ENCODE results near the gene GLYR1. TPM values are rescaled to one million over a fixed set of nuclear protein-coding genes. Genes with fewer than 3 reads are reported as not detected.
A peak's percentile ranks its signal among the peaks of the same experiment; 100 is the strongest.

GLYR1 gene
- total and polyA plus RNA-seq, 3 experiments from 2014 or later, result 40.2 to 110 (median 104) TPM

- POLR2A ChIA-PET, result no interaction called here
- Histone ChIP-seq H3K27me3 (ENCODE audit: insufficient read depth, low read length, poor library complexity, severe bottlenecking) (no peaks in the 10 kb centered on the region), H3K9me3 (ENCODE audit: low read length) (no peaks in the 10 kb centered on the region), H3K4me1 (ENCODE audit: insufficient read depth, low read length) (no peaks in the 10 kb centered on the region), H3K4me3 (ENCODE audit: low read length) (no peak overlapping the region), H3K27ac (ENCODE audit: low read depth, low read length) (no peak overlapping the region), H3K36me3 (ENCODE audit: insufficient read depth, low read length) (peaks cover 34% of the 10 kb centered on the region)
- H3K9me3 Mint-ChIP-seq, result no peaks in the 10 kb centered on the region
- peak overlapping the region in 2 of 8 donors; percentile 14 to 15 for H3K27ac Mint-ChIP-seq
- H3K4me1 Mint-ChIP-seq, result peaks cover 39 to 56% (median 44%) of the 10 kb centered on the region in 3 donors
- H3K27me3 Mint-ChIP-seq, result no peaks in the 10 kb centered on the region
- H3K36me3 Mint-ChIP-seq, result peaks cover 0 to 79% (median 28%) of the 10 kb centered on the region in 3 donors
- no peak overlapping the region for H3K4me3 Mint-ChIP-seq
- no peak for DNase-seq
- CTCF ChIA-PET, result no interaction called here
Measured at GRCh38 chr16:4864728-4865127, 17.6 kb upstream of the GLYR1 start.

DNA sequence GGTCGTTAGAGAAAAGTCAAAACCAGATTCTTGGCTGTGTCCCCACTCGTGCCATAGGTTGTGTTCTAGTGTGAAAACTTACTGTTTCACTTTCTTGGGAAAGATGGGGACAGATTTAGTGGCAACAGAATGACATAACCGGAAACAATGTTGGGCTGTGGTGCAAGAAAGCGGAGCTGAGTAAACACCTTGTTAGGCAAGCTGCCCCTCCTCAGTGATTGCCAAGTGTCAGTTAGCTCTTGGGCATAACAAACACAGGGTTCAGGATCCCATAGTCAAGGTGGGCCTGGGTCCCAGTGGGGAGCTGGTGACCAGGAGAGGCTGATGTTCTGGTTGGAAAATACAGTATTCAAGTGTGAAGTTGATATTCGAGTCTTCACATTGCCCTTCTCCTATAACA lies 15.6 kb upstream of the GLYR1 start:
- POLR2A ChIA-PET, result no interaction called here
- H3K36me3 ChIP-seq (ENCODE audit: insufficient read depth, low read length), result peaks cover 38% of the 10 kb centered on the region

DNA sequence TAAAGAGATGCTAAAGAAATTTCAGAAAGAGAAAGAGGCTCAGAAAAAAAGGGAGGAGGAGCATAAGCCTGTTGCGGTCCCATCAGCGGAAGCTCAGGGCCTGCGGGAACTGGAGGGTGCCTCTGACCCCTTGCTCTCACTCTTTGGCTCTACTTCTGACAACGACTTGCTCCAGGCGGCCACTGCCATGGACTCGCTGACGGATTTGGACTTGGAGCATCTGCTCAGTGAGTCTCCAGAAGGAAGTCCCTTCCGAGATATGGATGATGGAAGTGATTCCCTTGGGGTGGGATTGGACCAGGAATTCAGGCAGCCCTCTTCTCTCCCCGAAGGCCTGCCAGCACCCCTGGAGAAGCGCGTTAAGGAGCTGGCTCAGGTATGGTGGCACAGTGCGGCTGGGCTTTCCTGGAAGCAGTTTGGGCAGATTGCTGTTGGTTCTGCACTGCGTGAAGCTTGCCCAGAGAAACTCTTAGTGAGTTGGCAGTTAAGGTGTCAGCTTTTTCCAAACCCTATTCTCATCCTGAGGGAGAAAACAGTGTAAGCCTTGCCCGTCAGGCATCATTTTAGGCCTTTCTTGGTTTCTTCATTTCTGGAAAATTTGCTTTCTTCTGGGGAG lies 13.7 kb upstream of the GLYR1 start:
- Histone ChIP-seq H3K4me3 (ENCODE audit: low read length) (no peak overlapping the region), H3K4me1 (ENCODE audit: insufficient read depth, low read length) (no peaks in the 10 kb centered on the region), H3K27ac (ENCODE audit: low read depth, low read length) (no peak overlapping the region), H3K9me3 (ENCODE audit: low read length) (no peaks in the 10 kb centered on the region), H3K27me3 (ENCODE audit: insufficient read depth, low read length, poor library complexity, severe bottlenecking) (no peaks in the 10 kb centered on the region), H3K36me3 (ENCODE audit: insufficient read depth, low read length) (peaks cover 45% of the 10 kb centered on the region)
- Mint-ChIP-seq H3K27me3 (no peaks in the 10 kb centered on the region), H3K9me3 (no peaks in the 10 kb centered on the region), H3K27ac (peak overlapping the region in 2 of 8 donors; percentile 2 to 12), H3K4me3 (no peak overlapping the region), H3K4me1 (peaks cover 23 to 41% (median 33%) of the 10 kb centered on the region in 3 donors), H3K36me3 (peaks cover 6 to 85% (median 34%) of the 10 kb centered on the region in 3 donors)
- POLR2A ChIA-PET, result interaction anchor here (0.7 kb wide), 1 partner anchor 360 kb away, joined by 3 read pairs; no protein-coding TSS in a partner anchor
- CTCF ChIA-PET, result no interaction called here
- no peak for DNase-seq

More for the DNA sequence above, 15.6 kb upstream of the GLYR1 start:
- DNase-seq, result no peak
- no peaks in the 10 kb centered on the region for H3K9me3 Mint-ChIP-seq
- no peaks in the 10 kb centered on the region for H3K9me3 ChIP-seq (ENCODE audit: low read length)
- H3K4me1 Mint-ChIP-seq, result peaks cover 34 to 47% (median 44%) of the 10 kb centered on the region in 3 donors
- peaks cover 6 to 82% (median 36%) of the 10 kb centered on the region in 3 donors for H3K36me3 Mint-ChIP-seq
- H3K27me3 ChIP-seq (ENCODE audit: insufficient read depth, low read length, poor library complexity, severe bottlenecking), result no peaks in the 10 kb centered on the region
- H3K27ac ChIP-seq (ENCODE audit: low read depth, low read length), result no peak overlapping the region
- no peak overlapping the region for H3K4me3 ChIP-seq (ENCODE audit: low read length)
- CTCF ChIA-PET, result no interaction called here
- H3K27ac Mint-ChIP-seq, result no peak overlapping the region
- no peaks in the 10 kb centered on the region for H3K4me1 ChIP-seq (ENCODE audit: insufficient read depth, low read length)
- no peak overlapping the region for H3K4me3 Mint-ChIP-seq
- no peaks in the 10 kb centered on the region for H3K27me3 Mint-ChIP-seq

- peak overlapping the region in 1 of 8 donors; percentile 13 for H3K27ac Mint-ChIP-seq
- peaks cover 52% of the 10 kb centered on the region for H3K36me3 ChIP-seq (ENCODE audit: insufficient read depth, low read length)
- CTCF ChIA-PET, result no interaction called here
- DNase-seq, result no peak
- no peaks in the 10 kb centered on the region for H3K9me3 Mint-ChIP-seq
- POLR2A ChIA-PET, result no interaction called here
- no peaks in the 10 kb centered on the region for H3K4me1 ChIP-seq (ENCODE audit: insufficient read depth, low read length)
- peaks cover 20 to 39% (median 27%) of the 10 kb centered on the region in 3 donors for H3K4me1 Mint-ChIP-seq
- no peak overlapping the region for H3K4me3 ChIP-seq (ENCODE audit: low read length)
- H3K27ac ChIP-seq (ENCODE audit: low read depth, low read length), result no peak overlapping the region
- H3K4me3 Mint-ChIP-seq, result no peak overlapping the region
- H3K27me3 Mint-ChIP-seq, result no peaks in the 10 kb centered on the region
- no peaks in the 10 kb centered on the region for H3K27me3 ChIP-seq (ENCODE audit: insufficient read depth, low read length, poor library complexity, severe bottlenecking)
- no peaks in the 10 kb centered on the region for H3K9me3 ChIP-seq (ENCODE audit: low read length)
- peaks cover 6 to 91% (median 36%) of the 10 kb centered on the region in 3 donors for H3K36me3 Mint-ChIP-seq
Measured at GRCh38 chr16:4859900-4860255, 12.8 kb upstream of the GLYR1 start.

DNA sequence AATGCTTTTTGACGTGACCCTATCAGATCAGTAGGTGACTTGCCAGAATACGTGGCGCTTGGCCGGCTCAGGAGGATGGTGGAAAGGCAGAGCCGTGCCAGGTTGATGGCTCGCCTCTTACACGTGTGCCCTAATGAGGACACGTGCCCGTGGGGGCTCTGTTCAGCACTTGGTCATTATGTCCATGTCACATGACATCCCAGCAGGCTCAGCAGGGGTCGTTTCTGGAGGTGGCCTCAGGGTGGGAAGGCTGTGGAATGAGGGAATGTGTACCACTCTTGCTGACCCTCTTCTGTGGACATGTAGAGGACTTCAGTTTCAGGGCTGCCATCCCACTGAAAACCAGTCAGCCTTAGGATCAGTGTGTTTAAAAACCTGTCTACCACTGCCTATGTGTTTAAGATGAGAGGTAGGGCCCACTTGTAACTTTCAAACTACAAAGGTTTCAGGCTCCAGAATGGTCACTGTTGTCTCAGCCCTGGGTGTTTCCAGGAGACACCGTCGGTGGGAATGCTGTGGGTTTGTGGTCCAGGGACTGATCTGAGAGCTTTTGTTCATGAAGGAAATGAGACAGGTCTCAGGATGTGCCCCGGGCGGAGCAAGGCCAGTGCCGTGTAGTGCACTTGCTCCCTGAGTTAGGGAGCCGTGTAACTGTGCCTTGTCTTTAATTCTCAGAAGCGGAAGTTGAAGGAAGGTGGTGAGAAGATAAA lies 12.3 kb upstream of the GLYR1 start:
- no peak overlapping the region for H3K4me3 ChIP-seq (ENCODE audit: low read length)
- H3K27me3 ChIP-seq (ENCODE audit: insufficient read depth, low read length, poor library complexity, severe bottlenecking), result no peaks in the 10 kb centered on the region
- H3K4me1 Mint-ChIP-seq, result peaks cover 15 to 33% (median 22%) of the 10 kb centered on the region in 3 donors
- H3K4me1 ChIP-seq (ENCODE audit: insufficient read depth, low read length), result no peaks in the 10 kb centered on the region
- no peaks in the 10 kb centered on the region for H3K9me3 Mint-ChIP-seq
- peaks cover 50% of the 10 kb centered on the region for H3K36me3 ChIP-seq (ENCODE audit: insufficient read depth, low read length)
- no peak for DNase-seq
- CTCF ChIA-PET, result no interaction called here
- no peak overlapping the region for H3K27ac ChIP-seq (ENCODE audit: low read depth, low read length)
- no peaks in the 10 kb centered on the region for H3K9me3 ChIP-seq (ENCODE audit: low read length)
- H3K27ac Mint-ChIP-seq, result peak overlapping the region in 1 of 8 donors; percentile 64
- no peak overlapping the region for H3K4me3 Mint-ChIP-seq
- POLR2A ChIA-PET, result no interaction called here
- no peaks in the 10 kb centered on the region for H3K27me3 Mint-ChIP-seq
- H3K36me3 Mint-ChIP-seq, result peaks cover 6 to 89% (median 36%) of the 10 kb centered on the region in 3 donors

DNA sequence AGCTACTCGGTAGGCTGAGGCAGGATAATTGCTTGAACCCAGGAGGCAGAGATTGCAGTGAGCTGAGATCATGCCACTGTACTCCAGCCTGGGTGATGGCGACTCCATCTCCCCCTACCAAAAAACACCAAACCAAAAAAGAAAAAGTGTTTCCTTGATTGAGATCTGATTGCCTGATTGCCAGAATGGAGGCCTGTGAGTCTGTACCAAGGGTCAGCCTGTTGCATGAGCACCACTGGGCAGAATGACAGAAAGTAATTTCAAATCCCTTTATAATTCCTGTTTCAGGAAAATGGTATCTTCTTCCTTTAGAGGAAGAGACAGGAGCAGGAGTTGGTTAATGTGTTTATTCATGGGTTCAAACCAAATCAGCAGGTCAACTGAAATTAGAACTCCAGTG lies 8.7 kb upstream of the GLYR1 start:
- ChIA-PET CTCF (no interaction called here), POLR2A (no interaction called here)
- Histone ChIP-seq H3K4me1 (ENCODE audit: insufficient read depth, low read length) (peaks cover 7% of the 10 kb centered on the region), H3K36me3 (ENCODE audit: insufficient read depth, low read length) (peaks cover 41% of the 10 kb centered on the region), H3K27me3 (ENCODE audit: insufficient read depth, low read length, poor library complexity, severe bottlenecking) (no peaks in the 10 kb centered on the region), H3K9me3 (ENCODE audit: low read length) (no peaks in the 10 kb centered on the region), H3K27ac (ENCODE audit: low read depth, low read length) (no peak overlapping the region), H3K4me3 (ENCODE audit: low read length) (no peak overlapping the region)
- no peak for DNase-seq
- Mint-ChIP-seq H3K9me3 (no peaks in the 10 kb centered on the region), H3K4me1 (peaks cover 14 to 29% (median 19%) of the 10 kb centered on the region in 3 donors), H3K27me3 (no peaks in the 10 kb centered on the region), H3K4me3 (no peak overlapping the region), H3K36me3 (peaks cover 6 to 76% (median 26%) of the 10 kb centered on the region in 3 donors), H3K27ac (no peak overlapping the region)

DNA sequence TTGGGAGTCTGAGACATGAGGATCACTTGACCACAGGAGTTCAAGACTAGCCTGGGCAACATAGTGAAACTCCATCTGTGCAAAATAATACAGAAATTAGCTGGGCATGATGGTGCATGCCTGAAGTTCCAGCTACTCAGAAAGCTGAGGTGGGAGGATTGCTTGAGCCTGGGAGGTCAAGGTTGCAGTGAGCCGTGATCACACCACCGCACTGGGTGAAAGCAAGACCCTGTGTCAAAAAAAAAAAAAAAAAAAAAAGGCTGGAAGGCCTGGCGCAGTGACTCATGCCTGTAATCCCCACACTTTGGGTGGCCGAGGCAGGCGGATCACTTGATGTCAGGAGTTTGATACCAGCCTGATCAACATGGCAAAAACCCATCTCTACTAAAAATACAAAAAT lies 8.3 kb upstream of the GLYR1 start:
- H3K36me3 Mint-ChIP-seq, result peaks cover 6 to 71% (median 25%) of the 10 kb centered on the region in 3 donors
- H3K4me3 ChIP-seq (ENCODE audit: low read length), result no peak overlapping the region
- no peak for DNase-seq
- no peaks in the 10 kb centered on the region for H3K27me3 Mint-ChIP-seq
- CTCF ChIA-PET, result no interaction called here
- POLR2A ChIA-PET, result no interaction called here
- H3K9me3 Mint-ChIP-seq, result no peaks in the 10 kb centered on the region
- H3K27me3 ChIP-seq (ENCODE audit: insufficient read depth, low read length, poor library complexity, severe bottlenecking), result no peaks in the 10 kb centered on the region
- no peak overlapping the region for H3K4me3 Mint-ChIP-seq
- H3K27ac ChIP-seq (ENCODE audit: low read depth, low read length), result no peak overlapping the region
- H3K9me3 ChIP-seq (ENCODE audit: low read length), result no peaks in the 10 kb centered on the region
- peaks cover 36% of the 10 kb centered on the region for H3K36me3 ChIP-seq (ENCODE audit: insufficient read depth, low read length)
- no peak overlapping the region for H3K27ac Mint-ChIP-seq
- peaks cover 18 to 33% (median 24%) of the 10 kb centered on the region in 3 donors for H3K4me1 Mint-ChIP-seq
- H3K4me1 ChIP-seq (ENCODE audit: insufficient read depth, low read length), result peaks cover 11% of the 10 kb centered on the region

DNA sequence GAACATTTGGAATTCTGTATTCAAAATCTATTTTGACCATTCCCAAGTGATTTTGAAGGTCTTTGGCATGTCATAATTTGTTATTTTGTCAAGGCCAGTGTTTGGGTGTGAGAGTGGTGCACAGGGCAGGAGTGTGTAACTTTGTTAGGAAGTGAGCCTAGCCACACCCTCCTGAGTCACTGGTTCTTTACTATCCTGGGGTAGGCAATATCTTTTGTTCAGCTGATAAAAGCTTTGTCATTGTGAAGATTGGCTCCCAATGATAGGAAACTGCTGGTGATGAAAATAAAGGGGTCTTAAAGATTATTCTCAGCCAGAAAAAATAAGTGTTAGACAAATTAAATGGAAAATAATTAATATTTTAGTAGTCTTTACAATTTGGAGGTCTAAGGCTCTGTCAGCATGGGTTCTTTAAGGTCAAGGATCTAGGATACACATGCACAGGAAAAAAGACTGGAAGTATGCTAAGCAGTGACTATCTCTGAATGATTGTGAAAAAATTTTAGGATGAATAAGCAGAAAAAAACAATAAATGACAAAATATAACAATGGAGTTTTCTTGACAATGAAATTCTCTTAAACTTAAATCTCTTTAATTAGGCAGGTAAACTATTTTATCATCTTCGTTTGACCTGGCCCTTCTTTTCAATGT lies 5.3 kb upstream of the GLYR1 start:
- H3K9me3 Mint-ChIP-seq, result no peaks in the 10 kb centered on the region
- Histone ChIP-seq H3K27ac (ENCODE audit: low read depth, low read length) (no peak overlapping the region), H3K36me3 (ENCODE audit: insufficient read depth, low read length) (peaks cover 14% of the 10 kb centered on the region), H3K4me1 (ENCODE audit: insufficient read depth, low read length) (peaks cover 32% of the 10 kb centered on the region), H3K4me3 (ENCODE audit: low read length) (no peak overlapping the region), H3K27me3 (ENCODE audit: insufficient read depth, low read length, poor library complexity, severe bottlenecking) (no peaks in the 10 kb centered on the region), H3K9me3 (ENCODE audit: low read length) (no peaks in the 10 kb centered on the region)
- no peaks in the 10 kb centered on the region for H3K27me3 Mint-ChIP-seq
- peak overlapping the region in 6 of 8 donors; percentile 26 to 57 (median 34) for H3K27ac Mint-ChIP-seq
- H3K36me3 Mint-ChIP-seq, result peaks cover 0 to 44% (median 4%) of the 10 kb centered on the region in 3 donors
- no peak for DNase-seq
- H3K4me1 Mint-ChIP-seq, result peaks cover 41 to 53% (median 47%) of the 10 kb centered on the region in 3 donors
- H3K4me3 Mint-ChIP-seq, result no peak overlapping the region
- POLR2A ChIA-PET, result interaction anchor here (0.6 kb wide), 1 partner anchor 47 kb away, joined by 6 read pairs; no protein-coding TSS in a partner anchor
- CTCF ChIA-PET, result no interaction called here
